Measurements from ENCODE around the gene SFI1. TPM values are rescaled to one million over a fixed set of nuclear protein-coding genes. Genes with fewer than 3 reads are reported as not detected.

Gene SFI1
- total and polyA plus RNA-seq, 2 of the 8 experiments (the other 6 are each of a cell fraction or from before 2014, with no cell fraction given): 10.4 to 30.1 TPM

DNA sequence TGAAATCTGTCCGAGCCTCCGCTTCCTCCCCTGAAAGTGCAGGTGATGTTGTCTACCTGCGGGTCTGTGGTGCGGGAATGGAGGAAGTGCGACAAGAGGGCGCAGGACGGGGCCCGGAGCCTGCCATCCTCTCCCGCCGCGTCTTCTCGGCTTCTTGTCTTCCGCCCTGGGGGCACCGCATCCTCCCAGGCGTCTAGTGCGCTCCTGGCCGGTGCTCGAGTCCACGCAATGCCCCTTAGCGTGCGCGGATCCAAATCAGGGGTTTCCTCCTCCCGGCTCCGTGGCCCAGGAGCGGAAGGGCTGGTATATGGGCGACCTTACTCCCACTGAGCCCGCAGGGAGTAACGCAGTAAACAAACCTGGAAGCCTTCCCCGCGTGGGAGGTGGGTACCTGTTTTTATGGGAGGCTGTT, 405 bp downstream of the SFI1 start:
- H3K4me3 ChIP-seq (ENCODE audit: extremely low read depth in 1 of 4, insufficient read depth in 2 of 4, low read depth in 3 of 4, low read length in 4 of 4): peak overlapping the region; percentile 61 to 85 (median 76)
- no peak overlapping the region for H3K23ac ChIP-seq (ENCODE audit: insufficient read length)
- no peak overlapping the region for H3K14ac ChIP-seq (ENCODE audit: insufficient read length)
- no peak overlapping the region; the same call in 1 of the 2 replicates for H4K8ac ChIP-seq (ENCODE audit: extremely low read depth, insufficient read depth, low read length)
- H2BK20ac ChIP-seq (ENCODE audit: low read length): no peak overlapping the region
- CTCF ChIA-PET (ENCODE audit: partially characterized antibody): no interaction called here
- no peak overlapping the region for H2BK12ac ChIP-seq (ENCODE audit: low read depth, low read length)
- no peaks in the 10 kb centered on the region for H4K20me1 ChIP-seq (replicated peaks in 1 of 2; ENCODE audit: control insufficient read depth in 1 of 2, insufficient read depth in 2 of 2, low read length in 2 of 2)
- peaks cover 0 to 5% of the 10 kb centered on the region in 2 experiments; a peak in 1 of 4 replicates for H3K79me2 ChIP-seq (ENCODE audit: control insufficient read depth in 1 of 2, insufficient read depth in 2 of 2, low read length in 2 of 2)
- no peak overlapping the region for H3K4ac ChIP-seq (replicated peaks; ENCODE audit: insufficient read length, low read depth, low read length)
- H3K79me1 ChIP-seq (ENCODE audit: low read depth, low read length): no peaks in the 10 kb centered on the region
- POLR2A ChIA-PET (ENCODE audit: partially characterized antibody): no interaction called here
- H3K9ac ChIP-seq (replicated peaks in 1 of 4; ENCODE audit: extremely low read depth in 1 of 4, low read depth in 3 of 4, low read length in 3 of 4): peak overlapping the region; percentile 51 to 65 (median 60); a peak in 6 of 7 replicates
- peaks cover 0 to 9% (median 3%) of the 10 kb centered on the region in 4 experiments; a peak in 2 of 7 replicates for H3K27me3 ChIP-seq (replicated peaks in 1 of 4; ENCODE audit: control insufficient read depth in 3 of 4, extremely low read depth in 1 of 4, insufficient read depth in 3 of 4, low read length in 3 of 4)
- peak overlapping the region; percentile 60; the same call in 1 of the 2 replicates for H3K18ac ChIP-seq (ENCODE audit: extremely low read depth, low read length)
- H2BK5ac ChIP-seq (ENCODE audit: low read depth, low read length): peak overlapping the region; percentile 49; the same call in 1 of the 2 replicates
- H2BK15ac ChIP-seq (ENCODE audit: low read length): no peak overlapping the region
- H3K23me2 ChIP-seq (ENCODE audit: low read depth, low read length): no peaks in the 10 kb centered on the region; the same call in 1 of the 2 replicates
- peaks cover 0 to 3% (median under 1%) of the 10 kb centered on the region in 4 experiments; a peak in 3 of 7 replicates for H3K4me1 ChIP-seq (replicated peaks in 1 of 4; ENCODE audit: control insufficient read depth in 3 of 4, insufficient read depth in 4 of 4, low read length in 3 of 4)
- no peak for DNase-seq (ENCODE audit: low read depth in 1 of 2, low spot score in 2 of 2)
- H2BK120ac ChIP-seq (replicated peaks; ENCODE audit: low read depth, low read length): no peak overlapping the region
- peaks cover 0 to 5% of the 10 kb centered on the region in 2 experiments; a peak in 1 of 4 replicates for H3K9me3 ChIP-seq (ENCODE audit: insufficient read depth in 2 of 2, low read depth in 1 of 2, low read length in 1 of 2)
- H3K4me2 ChIP-seq (ENCODE audit: insufficient read depth in 1 of 2, low read depth in 2 of 2, low read length in 2 of 2): peak overlapping the region; percentile 69 to 78
- H2AK5ac ChIP-seq (ENCODE audit: low read depth, low read length): no peak overlapping the region
- peak overlapping the region; percentile 76; the same call in 1 of the 2 replicates for H2AFZ ChIP-seq (ENCODE audit: low read length)
- no peak overlapping the region for H3K27ac ChIP-seq (ENCODE audit: low read depth, low read length)
- H4K5ac ChIP-seq (ENCODE audit: insufficient read length, low read depth, low read length): peak overlapping the region; percentile 50
- no peaks in the 10 kb centered on the region for H3K36me3 ChIP-seq (ENCODE audit: control insufficient read depth in 2 of 4, insufficient read depth in 4 of 4, low read length in 3 of 4)
- no peak overlapping the region for H4K91ac ChIP-seq (replicated peaks; ENCODE audit: insufficient read length, low read length)
- WGBS, 2 experiments (ENCODE audit: extremely low coverage in 1 of 2, insufficient coverage in 1 of 2, insufficient read length in 1 of 2, insufficient replicate concordance in 2 of 2, low coverage in 1 of 2, low lambda C conversion rate in 2 of 2, missing lambda C conversion rate in 1 of 2): 3% methylated on average over 20 of the region's 30 CpGs; no CpG with 5 or more reads in 1 of the 2 experiments
- H3K56ac ChIP-seq (replicated peaks; ENCODE audit: insufficient read length, low read depth, low read length): peak overlapping the region; percentile 47
- no peak for FAIRE-seq
- TF ChIP-seq EP300 (IDR thresholded peaks at IDR 0.05; ENCODE audit: borderline replicate concordance in 1 of 2, low read depth in 2 of 2, low read length in 2 of 2) (no peak), CHD1 (IDR thresholded peaks at IDR 0.05; ENCODE audit: low read depth, low read length) (no peak), SIX5 (IDR thresholded peaks at IDR 0.05; ENCODE audit: low read depth, low read length) (no peak), TEAD4 (IDR thresholded peaks at IDR 0.05; ENCODE audit: low read depth, low read length) (no peak), KDM4A (IDR thresholded peaks at IDR 0.05; ENCODE audit: low read depth, low read length, severe bottlenecking) (peak; percentile 54), SIRT6 (IDR thresholded peaks at IDR 0.05; ENCODE audit: low read length) (no peak), TBP (IDR thresholded peaks at IDR 0.05; ENCODE audit: low read depth, low read length) (0 out of 2 replicates have a peak, but pooled peaks have one; percentile 9), BACH1 (IDR thresholded peaks at IDR 0.05; ENCODE audit: low read length) (no peak), JUN (IDR thresholded peaks at IDR 0.05; ENCODE audit: low read depth, low read length) (no peak), FOSL1 (IDR thresholded peaks at IDR 0.05; ENCODE audit: insufficient read depth, low read depth, low read length) (no peak), SAP30 (IDR thresholded peaks at IDR 0.05; ENCODE audit: insufficient read depth, insufficient replicate concordance, low read length) (peak; percentile 6)
- TF ChIP-seq, protein P1, sequence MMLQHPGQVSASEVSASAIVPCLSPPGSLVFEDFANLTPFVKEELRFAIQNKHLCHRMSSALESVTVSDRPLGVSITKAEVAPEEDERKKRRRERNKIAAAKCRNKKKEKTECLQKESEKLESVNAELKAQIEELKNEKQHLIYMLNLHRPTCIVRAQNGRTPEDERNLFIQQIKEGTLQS (IDR thresholded peaks at IDR 0.05; ENCODE audit: insufficient read depth, low read depth, low read length): no peak
